Breast epithelium (tissue), 4 donors: Measurements from ENCODE around the gene SIAH3. TPM values are rescaled to one million over a fixed set of nuclear protein-coding genes. Genes with fewer than 3 reads are reported as not detected.

Experiments used
- DNase-seq, 2 donors: peaks; one replicate each; pipeline ENCODE4 v3.0.0-alpha.2; 2019; ENCODE audit warnings: low spot score in 2 of 2
- H3K27ac ChIP-seq, 2 donors: fragments of 200-600 bp; sonication (generic) in 1 of 2; one replicate each; pipeline ENCODE4 v1.5.1; 2016 to 2019; ENCODE audit warnings: mild to moderate bottlenecking in 1 of 2
- H3K27me3 ChIP-seq, 2 donors: fragments of 200-600 bp; sonication (generic) in 1 of 2; one replicate each; pipeline versions ENCODE4 v1.5.1 to v1.6.0; 2017 to 2019; ENCODE audit warnings: control low read depth in 1 of 2, mild to moderate bottlenecking in 1 of 2
- H3K36me3 ChIP-seq: fragments of 200-600 bp; one replicate; pipeline ENCODE4 v1.5.1; 2019
- H3K4me1 ChIP-seq, 2 donors: fragments of 200-600 bp; sonication (generic); one replicate each; pipeline ENCODE4 v1.5.1; 2016 to 2019; ENCODE audit warnings: control low read depth in 1 of 2
- H3K4me3 ChIP-seq, 3 donors: fragments of 200-600 bp; sonication (generic); 1 replicate in 2 of 3; 2 replicates in 1 of 3; pipeline ENCODE4 v1.5.1; 2016 to 2019; ENCODE audit warnings: mild to moderate bottlenecking in 3 of 3, moderate library complexity in 2 of 3
- H3K9me3 ChIP-seq, 2 donors: fragments of 200-600 bp; sonication (generic) in 1 of 2; one replicate each; pipeline ENCODE4 v1.5.1; 2016 to 2019; ENCODE audit warnings: control low read depth in 1 of 2
- POLR2A ChIP-seq: fragments of 450-650 bp; IDR thresholded peaks from one replicate; pipeline ENCODE4 v1.6.1; 2016; ENCODE audit warnings: antibody characterized with exemption, mild to moderate bottlenecking, moderate library complexity
- POLR2AphosphoS5 ChIP-seq, 3 donors: sonication (generic); formaldehyde crosslinking; IDR thresholded peaks; one replicate each; pipeline ENCODE4 v1.6.1; 2017; ENCODE audit warnings: antibody characterized with exemption in 3 of 3
- intact Hi-C: fragments of 100-400 bp; cut with DNase I; formaldehyde crosslinking; loops from one replicate; pipeline ENCODE4 v1.15.1; 2023; ENCODE audit warnings: low total_unique reads
- total RNA-seq, 3 donors: library from RNA; depleted of rRNA; stranded (reverse); fragments of >200 nt; gene quantifications; one replicate each; pipeline ENCODE4 v1.1.0, GENCODE V29; 2016
- TF ChIP-seq, protein P1 (sequence below), 3 donors: fragments of 450-650 bp; IDR thresholded peaks; one replicate each; pipeline ENCODE4 v1.5.1; 2016 to 2017; ENCODE audit warnings: antibody characterized with exemption in 3 of 3, mild to moderate bottlenecking in 3 of 3, moderate library complexity in 3 of 3

The SIAH3 gene
- total RNA-seq, 3 donors from 2014 or later, result under 0.01 TPM; not detected in 2

GRCh38 chr13:45881353-45881752 lies 29.8 kb upstream of the SIAH3 start:
- DNase-seq, result no peak
- H3K36me3 ChIP-seq, result no peaks in the 10 kb centered on the region
- H3K4me3 ChIP-seq, result no peak overlapping the region
- no peak overlapping the region for H3K27ac ChIP-seq
- H3K9me3 ChIP-seq, result no peaks in the 10 kb centered on the region
- H3K27me3 ChIP-seq, result no peaks in the 10 kb centered on the region
- intact Hi-C loops, result no loop called here
- TF ChIP-seq POLR2AphosphoS5 (IDR thresholded peaks at IDR 0.05) (no peak), POLR2A (no peak)
- TF ChIP-seq, protein P1, sequence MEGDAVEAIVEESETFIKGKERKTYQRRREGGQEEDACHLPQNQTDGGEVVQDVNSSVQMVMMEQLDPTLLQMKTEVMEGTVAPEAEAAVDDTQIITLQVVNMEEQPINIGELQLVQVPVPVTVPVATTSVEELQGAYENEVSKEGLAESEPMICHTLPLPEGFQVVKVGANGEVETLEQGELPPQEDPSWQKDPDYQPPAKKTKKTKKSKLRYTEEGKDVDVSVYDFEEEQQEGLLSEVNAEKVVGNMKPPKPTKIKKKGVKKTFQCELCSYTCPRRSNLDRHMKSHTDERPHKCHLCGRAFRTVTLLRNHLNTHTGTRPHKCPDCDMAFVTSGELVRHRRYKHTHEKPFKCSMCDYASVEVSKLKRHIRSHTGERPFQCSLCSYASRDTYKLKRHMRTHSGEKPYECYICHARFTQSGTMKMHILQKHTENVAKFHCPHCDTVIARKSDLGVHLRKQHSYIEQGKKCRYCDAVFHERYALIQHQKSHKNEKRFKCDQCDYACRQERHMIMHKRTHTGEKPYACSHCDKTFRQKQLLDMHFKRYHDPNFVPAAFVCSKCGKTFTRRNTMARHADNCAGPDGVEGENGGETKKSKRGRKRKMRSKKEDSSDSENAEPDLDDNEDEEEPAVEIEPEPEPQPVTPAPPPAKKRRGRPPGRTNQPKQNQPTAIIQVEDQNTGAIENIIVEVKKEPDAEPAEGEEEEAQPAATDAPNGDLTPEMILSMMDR (IDR thresholded peaks at IDR 0.05), result no peak
- no peaks in the 10 kb centered on the region for H3K4me1 ChIP-seq

DNA sequence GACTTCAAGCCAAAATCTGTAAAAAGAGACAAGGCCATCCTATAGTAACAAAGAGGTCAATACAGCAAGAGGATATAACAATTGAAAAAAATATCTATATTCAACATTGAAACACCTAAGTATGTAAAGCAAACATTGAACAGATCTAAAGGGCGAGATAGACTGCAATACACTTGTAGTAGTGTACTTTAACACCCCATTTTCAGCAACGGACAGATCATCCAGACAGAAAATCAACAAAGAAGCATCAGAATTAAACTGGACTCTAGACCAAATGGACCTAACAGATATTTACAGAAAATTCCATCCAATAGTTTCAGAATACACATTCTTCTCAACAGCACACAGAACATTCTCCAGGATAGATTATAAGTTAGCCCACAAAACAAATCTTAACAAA lies 28.7 kb upstream of the SIAH3 start:
- TF ChIP-seq POLR2AphosphoS5 (IDR thresholded peaks at IDR 0.05), result no peak
- TF ChIP-seq, protein P1 (IDR thresholded peaks at IDR 0.05), result no peak
- no peaks in the 10 kb centered on the region for H3K27me3 ChIP-seq
- H3K4me3 ChIP-seq, result no peak overlapping the region
- H3K4me1 ChIP-seq, result no peaks in the 10 kb centered on the region
- no peaks in the 10 kb centered on the region for H3K9me3 ChIP-seq
- no peak for DNase-seq
- intact Hi-C loops, result no loop called here
- peak overlapping the region in 1 of 2 donors; percentile 62 for H3K27ac ChIP-seq
- no peaks in the 10 kb centered on the region for H3K36me3 ChIP-seq

- Histone ChIP-seq H3K4me3 (no peak overlapping the region), H3K9me3 (no peaks in the 10 kb centered on the region), H3K4me1 (no peaks in the 10 kb centered on the region), H3K27me3 (no peaks in the 10 kb centered on the region), H3K27ac (peak overlapping the region; percentile 62 to 68), H3K36me3 (no peaks in the 10 kb centered on the region)
- intact Hi-C loops, result no loop called here
- DNase-seq, result peak; percentile 53 to 84
- TF ChIP-seq POLR2AphosphoS5 (IDR thresholded peaks at IDR 0.05) (no peak), POLR2A (no peak)
- TF ChIP-seq, protein P1 (IDR thresholded peaks at IDR 0.05), result peak in 2 of 3 donors; percentile 10 to 59
Measured at GRCh38 chr13:45879666-45880065, 28.1 kb upstream of the SIAH3 start.

- TF ChIP-seq POLR2AphosphoS5 (IDR thresholded peaks at IDR 0.05) (no peak), POLR2A (no peak)
- TF ChIP-seq, protein P1 (IDR thresholded peaks at IDR 0.05), result no peak
- no peaks in the 10 kb centered on the region for H3K4me1 ChIP-seq
- intact Hi-C loops, result no loop called here
Measured at GRCh38 chr13:45878966-45879365, 27.4 kb upstream of the SIAH3 start.

GRCh38 chr13:45876781-45877180 lies 25.2 kb upstream of the SIAH3 start:
- Histone ChIP-seq H3K4me1 (no peaks in the 10 kb centered on the region), H3K36me3 (no peaks in the 10 kb centered on the region), H3K27ac (no peak overlapping the region), H3K4me3 (no peak overlapping the region), H3K27me3 (no peaks in the 10 kb centered on the region), H3K9me3 (no peaks in the 10 kb centered on the region)
- TF ChIP-seq POLR2A (no peak), POLR2AphosphoS5 (IDR thresholded peaks at IDR 0.05) (no peak)
- TF ChIP-seq, protein P1 (IDR thresholded peaks at IDR 0.05), result no peak
- intact Hi-C loops, result no loop called here
- no peak for DNase-seq

More at GRCh38 chr13:45878966-45879365, 27.4 kb upstream of the SIAH3 start:
- DNase-seq, result no peak
- H3K27ac ChIP-seq, result peak overlapping the region; percentile 62 to 68
- H3K36me3 ChIP-seq, result no peaks in the 10 kb centered on the region
- no peaks in the 10 kb centered on the region for H3K27me3 ChIP-seq
- no peak overlapping the region for H3K4me3 ChIP-seq
- H3K9me3 ChIP-seq, result no peaks in the 10 kb centered on the region
